GM21619 (cell line): Measurements from ENCODE around the gene BCL11B.

Source experiments
- ATAC-seq: cut with Tn5 transposase; IDR thresholded peaks from one replicate; pipeline ENCODE4 v1.9.1; 2021; ENCODE audit not compliant: unreplicated experiment

The BCL11B gene

GRCh38 chr14:99123208-99123870, 148.7 kb downstream of the BCL11B start:
- no peak for ATAC-seq

DNA sequence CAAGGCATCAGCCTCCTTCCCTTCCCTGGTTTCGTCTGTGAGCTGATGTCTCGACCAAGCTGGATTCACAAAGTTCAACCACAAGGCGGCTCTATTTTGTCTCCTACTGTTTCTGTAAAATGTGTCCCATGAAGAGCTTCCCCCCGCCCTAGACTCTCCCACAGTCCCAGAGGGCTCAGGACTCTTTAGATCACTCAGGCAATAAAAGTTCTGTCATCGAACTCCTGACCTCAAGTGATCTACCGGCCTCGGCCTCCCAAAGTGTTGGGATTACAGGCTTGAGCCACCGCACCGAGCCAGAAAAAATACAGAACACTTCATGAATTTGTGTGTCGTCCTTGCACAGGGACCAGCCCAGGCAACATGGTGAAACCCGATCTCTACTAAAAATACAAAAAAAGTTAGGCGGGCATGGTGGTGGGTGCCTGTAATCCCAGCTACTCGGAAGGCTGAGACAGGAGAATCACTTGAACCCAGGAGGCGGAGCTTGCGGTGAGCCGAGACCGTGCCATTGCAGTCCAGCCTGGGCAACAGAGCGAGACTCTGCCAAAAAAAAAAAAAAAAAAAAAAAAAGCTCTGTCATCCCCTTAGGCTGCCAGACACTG, 149.4 kb downstream of the BCL11B start:
- ATAC-seq = no peak

- ATAC-seq = no peak
Observed at GRCh38 chr14:99121319-99121875, 150.6 kb downstream of the BCL11B start.

GRCh38 chr14:99120526-99121318, 151.3 kb downstream of the BCL11B start:
- ATAC-seq = no peak

DNA sequence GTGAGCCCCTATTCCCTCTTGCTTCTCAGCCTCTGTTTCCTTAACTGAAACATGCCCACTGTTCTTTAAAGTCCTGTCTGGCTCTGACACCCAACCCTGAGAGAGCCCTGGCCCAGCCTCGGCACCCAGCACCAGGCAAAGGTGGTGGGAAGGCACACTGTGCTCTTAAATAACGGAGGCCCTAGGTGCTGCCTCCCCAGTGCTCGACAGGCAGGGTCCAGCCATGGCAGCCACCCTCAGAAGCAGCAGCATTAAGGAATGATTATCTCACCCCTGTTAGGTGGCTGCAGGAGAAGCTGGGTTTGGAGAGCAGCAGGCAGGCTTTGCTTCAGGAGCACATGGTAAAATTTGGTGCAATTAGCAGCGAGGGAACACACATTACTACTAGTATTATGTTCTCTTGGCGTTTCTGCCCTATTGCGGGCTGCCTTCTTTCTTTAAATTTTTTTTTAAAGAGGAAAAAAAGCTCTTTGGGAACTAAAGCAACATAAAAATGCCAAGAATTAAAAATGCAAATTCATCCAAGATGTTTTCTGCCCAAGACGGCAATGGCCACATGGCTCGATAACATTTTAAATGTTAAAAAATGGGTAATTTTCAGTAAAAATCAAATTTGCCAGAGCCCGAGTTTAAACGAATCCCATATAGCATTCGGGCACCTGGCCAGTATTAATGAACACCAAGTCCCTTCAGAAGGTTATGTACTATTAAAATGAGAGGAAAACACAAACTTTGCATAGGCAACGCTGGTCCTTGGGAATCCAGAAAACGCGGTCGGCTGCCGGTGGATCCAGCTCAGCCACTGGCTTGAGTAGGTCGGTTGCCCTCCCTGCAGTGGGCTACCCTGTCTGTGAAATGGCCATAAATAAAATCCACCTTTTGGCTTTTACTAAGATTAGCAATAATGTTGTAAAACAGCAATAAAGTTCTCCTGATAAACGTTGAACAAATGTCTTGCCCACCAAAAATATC, 152.2 kb downstream of the BCL11B start:
- no peak for ATAC-seq
